HG03025 (cell line): Measurements from ENCODE around the gene SPDEF.

Experiments
- ATAC-seq: cut with Tn5 transposase; IDR thresholded peaks from one replicate; pipeline ENCODE4 v1.9.1; 2021; ENCODE audit warnings: mild to moderate bottlenecking, moderate library complexity; ENCODE audit not compliant: unreplicated experiment, low FRiP score

Gene SPDEF

DNA sequence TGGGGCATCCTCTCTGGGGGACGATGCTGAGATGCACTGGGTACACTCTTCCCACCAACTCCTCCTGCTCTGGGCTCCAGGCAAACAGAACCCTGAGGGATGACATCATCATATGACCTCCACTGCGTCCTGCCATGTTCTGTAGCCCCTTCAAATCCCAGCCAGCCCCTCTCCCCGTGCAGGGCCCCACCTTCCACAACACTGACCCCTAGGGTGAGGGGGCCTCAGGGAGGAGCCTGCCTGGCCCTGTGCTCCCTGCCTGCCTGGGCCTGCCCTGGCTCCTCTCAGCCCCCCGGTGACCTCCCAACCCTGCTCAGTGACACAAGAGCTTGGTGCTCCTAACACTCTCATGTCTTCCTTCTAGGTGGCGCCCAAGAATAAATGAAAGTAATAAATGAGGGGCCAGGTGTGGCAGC, 9.6 kb upstream of the SPDEF start:
- no peak for ATAC-seq

DNA sequence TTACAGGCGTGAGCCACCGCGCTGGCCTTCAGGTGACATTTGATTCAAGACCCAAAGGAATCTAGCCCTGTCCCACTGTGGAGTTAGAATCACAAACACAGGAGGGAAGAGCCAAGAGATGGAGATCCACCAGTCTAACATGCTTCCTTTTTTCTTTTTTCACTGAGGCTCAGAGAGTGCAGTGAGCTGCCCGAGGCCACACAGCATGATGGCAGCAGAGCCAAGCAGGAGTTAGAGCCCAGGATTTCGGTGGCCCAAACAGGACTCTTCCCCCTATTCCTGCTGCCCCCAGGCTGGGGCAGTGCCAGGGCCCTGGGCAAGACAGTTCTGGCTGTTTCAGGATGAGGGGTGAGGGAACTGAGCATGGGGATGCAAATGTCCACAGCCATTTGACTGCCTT, 8.1 kb upstream of the SPDEF start:
- no peak for ATAC-seq

DNA sequence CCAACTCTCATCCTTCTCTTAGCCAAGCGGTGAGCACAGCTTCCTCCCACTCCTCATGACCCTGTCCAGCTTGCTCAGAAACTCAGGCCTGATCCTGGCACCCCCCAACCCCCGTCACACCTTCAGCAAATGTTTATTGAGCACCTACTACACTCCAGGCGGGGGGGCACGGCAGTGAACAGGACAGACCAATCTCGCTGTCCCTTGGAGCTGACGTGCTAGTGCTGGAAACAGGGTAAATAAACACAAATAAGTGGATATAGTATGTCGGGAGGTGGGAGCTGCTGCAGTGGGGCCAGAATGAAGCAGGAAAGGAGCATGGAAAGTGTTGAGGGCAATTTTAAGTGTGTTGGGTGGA, 7.4 kb upstream of the SPDEF start:
- ATAC-seq, result no peak

DNA sequence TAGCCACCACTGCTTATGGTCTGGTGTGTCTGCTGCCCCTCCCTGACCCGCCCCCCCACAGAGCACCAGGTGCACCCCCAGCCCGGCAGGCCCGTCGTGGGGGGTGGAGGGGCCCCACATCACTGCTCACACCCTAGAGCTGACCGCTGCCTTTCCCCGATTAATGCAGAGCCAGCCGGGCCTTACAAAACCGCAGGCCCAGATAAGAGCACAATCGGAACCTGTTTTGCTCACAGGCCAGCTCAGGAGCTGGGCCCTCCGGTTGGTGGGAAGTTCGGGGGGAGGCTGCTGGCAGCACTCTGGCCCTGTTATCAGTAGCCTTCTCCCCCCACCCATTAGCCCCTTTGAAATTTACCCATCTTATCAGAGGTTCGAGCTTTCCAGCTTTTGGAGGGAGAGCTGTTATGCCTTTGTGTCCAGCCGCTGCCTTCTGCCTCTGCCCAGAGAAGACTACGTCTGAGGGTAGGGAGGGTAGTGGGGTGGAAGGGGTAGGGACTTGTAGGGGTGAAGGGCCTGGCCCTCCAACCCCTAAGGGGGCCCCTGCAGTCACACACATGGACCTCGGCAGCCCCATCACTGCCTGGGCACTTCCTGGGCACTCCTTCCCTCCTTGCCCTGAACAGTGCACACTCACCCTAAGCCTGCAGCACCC, 6.9 kb upstream of the SPDEF start:
- no peak for ATAC-seq

DNA sequence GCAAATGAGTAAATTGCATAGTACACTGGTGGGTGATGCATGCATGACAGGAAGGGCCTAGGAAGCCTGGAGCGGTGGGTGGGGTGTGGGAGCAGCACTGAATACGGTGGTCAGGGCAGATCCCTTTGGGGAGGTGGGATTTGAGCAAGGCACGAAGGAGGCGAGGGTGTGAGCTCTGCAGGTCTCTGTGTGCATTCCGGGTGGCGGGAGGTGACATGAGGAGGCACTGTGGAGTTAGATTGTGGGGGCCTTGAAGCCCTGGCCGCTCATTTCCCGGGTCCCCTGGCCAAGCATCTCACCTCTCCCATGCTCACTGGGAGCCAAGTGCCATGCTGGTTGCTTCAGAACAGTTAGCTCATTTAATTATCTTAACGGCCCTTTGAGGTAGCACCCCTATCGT, 6.2 kb upstream of the SPDEF start:
- no peak for ATAC-seq

DNA sequence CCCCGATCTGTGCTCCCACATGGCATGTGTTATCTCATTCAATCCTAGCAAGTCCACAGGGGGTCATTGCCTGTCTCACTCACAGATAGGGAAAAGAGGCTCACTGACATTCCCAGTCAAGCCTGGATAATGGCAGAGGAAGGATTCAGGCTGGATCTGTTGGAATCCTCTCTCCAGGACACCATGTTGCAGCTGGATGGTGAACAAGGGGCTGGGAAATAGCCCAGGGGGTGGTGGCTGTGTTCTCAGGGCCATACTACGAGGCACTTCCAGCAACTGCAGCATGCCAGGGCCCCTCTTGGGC, 5.0 kb upstream of the SPDEF start:
- no peak for ATAC-seq

DNA sequence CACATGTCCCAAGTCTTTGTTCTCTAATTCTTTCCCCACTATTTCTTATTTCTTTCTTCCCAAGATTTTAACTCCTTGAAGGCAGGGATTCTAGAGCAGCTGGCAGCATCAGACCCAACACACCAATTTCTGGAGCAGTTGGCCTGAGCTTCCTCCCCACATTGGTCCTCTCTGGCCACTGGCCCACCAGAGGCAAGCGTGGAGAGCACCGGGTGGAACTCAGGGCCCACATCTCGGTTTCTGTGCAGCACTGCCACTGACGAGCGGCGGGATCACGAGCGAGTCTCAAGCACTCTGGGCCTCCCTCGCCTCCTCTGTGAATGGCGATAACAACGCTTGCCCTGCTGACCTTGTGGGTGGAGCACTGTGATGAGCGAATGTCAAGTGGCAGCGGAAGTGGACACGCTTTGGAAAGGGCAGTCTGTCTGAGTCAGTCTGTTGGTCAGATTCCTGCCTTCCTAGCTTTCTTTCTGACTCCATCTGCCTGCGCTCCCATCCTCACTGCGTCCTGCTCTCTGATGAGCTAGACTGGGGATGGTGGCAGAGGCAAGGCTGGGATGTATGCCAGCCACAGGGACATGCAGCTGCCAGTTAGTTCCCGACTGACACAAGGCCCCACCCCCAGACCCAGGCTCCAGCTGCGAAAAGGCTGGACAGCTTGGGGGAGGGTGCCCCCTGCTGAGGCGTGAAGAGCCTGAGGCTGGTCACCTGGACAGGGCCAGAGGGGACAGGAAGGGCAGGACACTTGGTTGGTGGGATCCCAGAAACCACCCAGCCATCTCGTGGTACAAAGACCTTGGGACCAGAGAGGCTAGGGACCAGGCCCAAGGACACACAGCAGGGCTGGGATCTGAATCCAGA, 4.5 kb upstream of the SPDEF start:
- no peak for ATAC-seq

DNA sequence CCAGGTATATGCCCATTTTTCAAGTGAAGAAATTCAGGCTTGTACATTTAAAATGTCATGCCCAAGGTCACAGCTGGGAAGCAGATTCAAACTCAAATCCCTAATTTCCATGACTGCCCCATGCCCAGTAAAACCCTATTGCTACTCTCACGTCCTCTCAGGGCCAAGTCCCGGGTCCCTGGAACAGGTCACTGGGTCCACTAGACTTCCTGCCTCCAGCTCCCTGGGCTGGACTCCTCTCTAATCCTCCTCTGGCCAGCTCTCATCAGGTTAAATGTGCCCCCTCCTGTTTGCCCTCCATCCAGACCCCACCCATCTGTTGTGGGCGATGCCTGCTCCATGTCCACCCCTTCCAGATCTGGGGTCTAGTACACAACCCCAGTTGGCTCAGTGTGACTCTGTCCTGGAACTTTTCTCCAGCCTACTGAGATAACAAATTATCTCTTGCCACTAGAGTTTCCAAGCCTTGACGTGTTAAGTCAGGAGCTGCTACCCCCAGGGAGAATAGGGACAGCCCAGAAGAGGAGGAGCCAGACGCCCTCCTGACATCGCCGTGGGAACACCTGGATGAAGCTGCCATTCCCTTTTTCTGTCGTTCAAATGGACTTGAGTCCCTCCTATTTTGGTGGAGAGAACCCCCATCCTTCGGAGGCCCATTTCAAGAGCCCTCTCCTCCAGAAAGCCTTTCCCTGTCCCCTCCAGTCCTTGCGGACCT, 3.7 kb upstream of the SPDEF start:
- no peak for ATAC-seq

DNA sequence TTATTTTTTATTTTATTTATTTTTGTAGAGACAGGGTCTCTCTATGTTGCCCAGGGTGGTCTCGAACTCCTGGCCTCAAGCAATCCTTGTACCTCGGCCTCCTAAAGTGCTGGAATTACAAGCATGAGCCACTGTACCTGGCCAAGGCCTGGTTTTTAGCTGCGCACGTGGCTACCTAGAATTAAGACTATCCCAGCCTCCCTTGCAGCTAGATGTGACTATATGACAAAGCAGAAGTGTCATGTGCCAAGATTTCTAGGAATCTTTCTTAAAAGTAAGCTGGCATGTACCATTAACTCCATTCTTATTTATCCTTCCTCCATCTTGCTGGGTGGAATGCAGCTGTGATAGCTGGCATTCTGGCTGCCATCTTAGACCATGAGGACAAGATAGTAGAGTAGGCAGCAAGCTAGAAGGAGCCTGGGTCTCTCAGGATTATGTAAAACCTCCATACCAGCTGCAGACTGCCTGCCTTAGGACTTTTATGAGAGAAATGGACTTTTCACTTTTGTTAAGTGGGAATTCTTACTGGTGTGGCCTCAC, 2.1 kb upstream of the SPDEF start:
- ATAC-seq, result no peak

DNA sequence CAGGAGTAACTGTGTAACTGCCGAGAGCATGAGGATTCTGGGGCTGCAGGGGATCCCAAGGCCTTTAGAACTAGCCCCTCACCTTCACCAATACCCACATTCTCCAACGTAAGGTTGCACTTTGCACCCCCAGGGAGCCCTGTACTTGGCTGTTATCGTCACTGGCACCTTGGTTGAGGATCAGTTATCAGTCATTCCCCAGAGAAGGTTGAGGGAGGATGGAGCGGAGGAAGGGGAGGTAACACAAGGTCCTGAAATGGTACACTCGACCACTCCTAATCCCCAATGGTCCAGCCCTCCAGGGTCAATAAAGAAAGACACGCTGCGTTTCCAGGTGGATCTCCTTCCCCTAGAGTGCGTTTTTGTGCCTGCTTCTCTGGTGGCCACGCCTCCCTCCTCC, 1.1 kb upstream of the SPDEF start:
- ATAC-seq, result no peak

DNA sequence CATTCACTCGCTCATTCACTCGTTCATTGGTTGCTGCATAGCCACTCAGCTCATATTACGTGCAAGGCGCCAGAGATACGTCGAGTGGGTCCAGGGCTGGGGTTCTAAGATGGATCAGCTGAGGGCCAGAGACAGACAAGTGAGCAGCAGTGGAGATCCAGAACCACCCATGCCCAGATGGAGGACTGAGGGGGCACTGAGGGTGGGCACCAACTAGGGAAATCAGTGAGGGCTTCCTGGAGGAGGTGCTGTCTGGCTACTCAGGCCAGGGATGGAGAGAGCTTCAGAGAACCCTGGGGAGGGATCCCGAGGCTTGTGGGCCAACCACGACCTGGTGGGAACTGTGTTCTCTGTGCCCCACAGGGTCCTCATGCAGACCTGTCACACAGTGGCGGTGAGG, 364 bp upstream of the SPDEF start:
- no peak for ATAC-seq

DNA sequence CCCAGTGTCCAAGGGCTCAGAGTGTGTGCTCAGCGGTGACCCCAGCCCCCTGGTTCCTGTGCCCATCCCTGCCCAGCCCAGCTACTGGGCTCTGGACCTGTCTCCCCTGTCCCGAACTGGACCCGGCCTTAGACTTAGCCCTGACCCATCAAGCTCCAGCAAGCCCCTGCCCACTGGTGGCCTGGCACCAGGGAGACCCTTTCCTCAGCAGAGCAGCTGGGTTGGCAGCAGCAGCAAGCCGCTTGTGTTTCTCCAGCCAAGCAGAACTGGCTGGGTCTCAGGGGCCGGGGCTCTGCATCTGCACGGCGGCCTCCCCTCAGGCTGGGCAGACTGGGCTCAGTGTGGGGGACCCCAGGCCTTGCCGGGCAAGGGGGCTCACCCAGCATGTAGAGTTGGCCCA, 801 bp downstream of the SPDEF start:
- no peak for ATAC-seq

DNA sequence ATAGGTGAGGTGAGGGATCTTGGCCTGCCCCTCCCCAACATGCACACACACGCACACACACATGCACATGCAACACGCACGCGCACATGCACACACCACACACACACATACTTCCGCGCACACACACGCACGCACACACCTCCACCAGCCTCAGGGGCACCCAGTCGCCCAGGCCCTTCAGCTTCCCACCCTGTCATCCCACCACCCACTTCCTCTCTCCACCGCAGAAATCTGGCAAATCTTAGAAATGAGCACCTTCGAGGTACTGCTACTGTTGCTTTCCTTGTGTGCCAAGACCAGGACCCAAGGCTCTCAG, 1.2 kb downstream of the SPDEF start:
- ATAC-seq, result no peak

DNA sequence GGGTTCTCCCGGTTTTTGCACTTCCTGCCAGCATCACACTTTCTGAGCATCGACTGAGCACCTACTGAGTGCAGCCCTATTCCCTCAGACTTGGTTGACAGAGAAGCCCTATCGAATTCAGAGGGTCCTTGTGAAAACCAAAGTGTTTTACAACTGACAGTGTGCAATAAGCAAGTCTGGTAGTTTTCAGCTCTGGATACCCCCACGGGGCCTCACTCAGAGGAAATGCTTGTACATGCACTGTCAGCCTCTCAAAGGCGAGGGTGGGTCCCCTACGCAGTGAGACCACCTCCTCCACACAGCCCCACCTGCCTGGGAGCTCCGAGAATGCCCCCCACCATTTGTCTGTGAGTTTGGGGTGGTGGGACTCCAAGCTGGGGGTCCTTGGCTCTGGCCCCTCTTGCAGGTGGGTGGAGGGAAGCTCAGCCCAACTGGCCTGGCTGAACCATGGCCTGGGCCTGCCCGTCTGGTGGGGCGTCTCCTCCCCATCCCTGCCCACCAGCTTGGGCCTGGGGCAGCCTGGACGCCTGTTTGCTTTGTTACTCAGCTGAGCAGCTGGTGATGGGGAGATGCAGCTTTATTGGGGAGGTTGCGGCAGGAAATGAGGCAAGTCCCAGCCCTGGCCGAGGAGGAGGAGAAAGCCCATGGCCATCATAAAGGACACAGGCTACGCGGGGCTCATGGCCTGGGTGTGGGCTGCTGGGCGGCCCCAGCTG, 1.7 kb downstream of the SPDEF start:
- no peak for ATAC-seq

DNA sequence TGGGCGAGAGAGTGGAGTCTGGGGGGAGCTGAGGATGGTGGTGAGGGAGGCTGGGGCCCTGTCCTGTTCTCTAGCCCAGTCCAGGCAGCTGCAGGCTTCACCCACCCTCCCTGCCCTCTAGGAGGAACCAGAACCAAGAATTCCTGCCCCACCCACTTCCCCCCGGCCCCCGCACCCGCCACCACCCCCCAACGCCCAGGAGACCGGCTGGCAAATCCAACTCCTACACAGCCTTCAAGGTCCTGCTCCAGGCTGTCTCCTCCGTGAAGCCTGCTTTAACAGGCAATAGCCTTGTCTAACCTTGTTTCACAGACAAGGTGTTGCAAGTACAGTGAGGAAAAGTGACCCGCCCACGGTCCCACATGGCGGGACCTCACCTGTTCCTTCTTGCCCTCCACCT, 2.4 kb downstream of the SPDEF start:
- ATAC-seq, result no peak

DNA sequence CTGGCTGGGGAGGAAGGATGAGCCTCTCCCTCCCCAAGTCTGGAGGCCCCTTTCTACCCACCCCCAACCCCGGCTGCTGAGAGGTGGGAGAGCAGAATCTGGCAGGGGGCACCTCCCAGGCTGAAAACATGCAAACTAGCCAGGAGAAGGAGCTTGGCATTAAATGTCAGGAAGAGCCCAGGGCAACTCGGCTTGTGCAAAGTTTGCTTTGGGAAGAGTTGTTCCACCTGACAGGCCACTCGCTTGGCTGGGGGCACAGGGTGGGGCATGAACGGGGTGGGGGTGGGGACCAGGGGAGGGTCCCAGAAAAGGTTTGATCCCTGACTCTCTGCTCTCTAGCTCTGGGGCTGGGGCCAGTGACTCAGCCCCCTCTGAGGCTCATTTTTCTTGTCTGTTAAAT, 3.0 kb downstream of the SPDEF start:
- no peak for ATAC-seq

DNA sequence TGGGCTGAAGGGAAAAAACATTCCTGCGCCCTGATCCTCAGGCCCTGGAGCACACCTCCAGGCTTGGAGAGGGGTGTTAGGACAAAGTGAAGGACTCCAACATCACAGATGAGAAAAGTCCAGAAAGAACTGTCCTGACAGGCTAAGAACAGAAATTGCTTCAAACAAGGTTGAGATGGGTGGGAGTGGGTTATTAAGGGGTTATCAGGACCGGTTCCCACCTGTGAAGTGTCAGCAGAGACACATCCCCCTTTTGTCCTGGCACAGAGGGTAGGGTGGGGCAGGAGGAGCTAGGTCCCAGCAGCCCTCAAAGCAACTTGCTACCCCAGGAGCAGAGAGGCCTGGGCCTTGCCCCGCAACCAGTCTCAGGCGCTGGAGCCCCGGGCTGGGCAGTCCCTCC, 3.5 kb downstream of the SPDEF start:
- ATAC-seq, result no peak

DNA sequence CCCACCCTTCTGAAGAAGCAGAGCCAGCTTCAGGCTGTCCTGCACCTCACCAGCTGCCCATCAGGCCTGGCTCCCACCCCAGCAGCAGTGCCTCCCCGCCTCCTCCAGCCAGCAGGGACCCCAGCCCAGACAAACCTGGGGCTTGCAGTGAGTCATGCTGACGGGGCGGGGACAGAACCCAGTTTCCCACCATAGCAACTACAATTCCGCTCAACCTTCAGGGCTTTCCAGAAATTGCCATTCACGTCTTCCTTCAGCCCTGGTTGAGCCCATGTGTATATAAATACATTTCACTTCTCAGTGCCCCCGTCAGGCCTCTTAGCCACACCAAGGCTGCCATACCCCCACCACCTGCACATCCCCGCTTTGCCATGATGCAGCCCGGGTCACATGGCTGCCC, 4.4 kb downstream of the SPDEF start:
- no peak for ATAC-seq

DNA sequence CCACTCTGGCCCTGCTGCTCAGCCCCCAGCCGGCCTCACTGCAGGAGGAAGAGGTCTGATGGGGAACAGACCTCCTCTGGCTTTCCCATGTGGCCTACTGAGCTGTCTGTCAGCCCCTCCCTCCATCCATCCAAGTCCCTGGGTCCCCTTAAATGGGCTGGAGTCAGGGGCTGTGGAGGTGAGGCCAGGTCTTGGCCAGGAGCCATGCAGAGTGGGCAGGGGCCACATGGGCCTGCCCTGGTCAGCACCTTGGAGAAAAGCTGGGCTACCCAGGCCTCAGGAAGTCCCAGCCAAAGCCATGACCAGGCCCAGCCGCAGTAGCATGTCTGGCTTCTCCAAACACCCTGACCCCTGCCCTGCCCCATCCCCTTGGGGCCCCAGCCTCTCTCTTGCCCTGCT, 6.3 kb downstream of the SPDEF start:
- no peak for ATAC-seq

DNA sequence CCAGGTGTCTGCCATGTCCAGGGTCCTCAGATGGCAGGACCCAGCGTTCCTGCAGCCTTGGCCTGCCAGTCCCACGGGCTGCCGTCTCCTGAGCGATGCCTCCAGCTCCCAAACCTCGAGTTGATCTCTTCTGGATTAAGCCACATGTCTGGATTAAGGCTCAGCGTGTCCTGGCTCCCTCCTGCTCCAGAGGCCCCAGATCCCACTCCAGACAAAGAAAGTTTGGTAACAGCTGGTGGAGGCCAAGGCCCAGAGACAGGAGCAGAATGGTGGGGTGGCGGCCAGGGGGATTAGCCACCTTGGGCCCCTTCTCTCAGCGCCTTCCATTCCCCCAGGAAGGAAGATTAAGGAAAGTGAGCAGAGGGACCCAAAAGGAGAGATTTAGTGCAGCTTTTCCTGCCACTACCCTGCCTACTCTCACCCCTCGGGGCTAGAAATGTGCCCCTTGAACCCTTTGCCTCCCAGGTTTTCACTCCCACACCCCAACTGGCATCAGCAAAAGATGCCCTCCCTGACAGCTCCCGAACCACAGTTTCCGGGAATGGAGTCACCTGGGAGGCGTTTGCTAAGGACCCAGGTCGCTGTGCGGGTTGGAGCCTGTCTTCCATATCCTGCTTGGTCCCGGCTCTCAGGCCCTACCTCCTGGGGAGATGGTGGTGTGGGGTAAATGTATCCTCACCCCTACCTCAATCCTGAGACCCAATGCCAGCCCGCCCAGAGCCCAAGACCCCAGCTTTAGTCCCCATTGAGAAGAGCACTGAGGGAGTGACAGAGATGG, 6.9 kb downstream of the SPDEF start:
- ATAC-seq, result no peak
